MM.1S (cell line): Measurements from ENCODE around the gene DDX1.

ENCODE experiments used
- CTCF ChIP-seq: fragments of 300-600 bp; sonication (generic); IDR thresholded peaks from 2 replicates; pipeline ENCODE4 v1.5.1; 2016; ENCODE audit warnings: antibody characterized with exemption, low read length, mixed read lengths
- EZH2 ChIP-seq: fragments of 300-600 bp; sonication (generic); optimal IDR thresholded peaks from 2 replicates; pipeline ENCODE3; 2017; ENCODE audit warnings: low read depth, mild to moderate bottlenecking, antibody characterized with exemption, low read length, mixed read lengths

- no peak for TF ChIP-seq EZH2
- peak; percentile 60 for TF ChIP-seq CTCF
These were observed 3.2 kb upstream of the DDX1 start for GRCh38 chr2:15588329-15588919.
